ENCODE measurements around the gene ACBD6.
A peak's percentile ranks its signal among the peaks of the same experiment; 100 is the strongest.

ACBD6 gene

GRCh38 chr1:180524915-180525714 is 22.7 kb upstream of the ACBD6 start:
- TF ChIP-seq, protein P1, sequence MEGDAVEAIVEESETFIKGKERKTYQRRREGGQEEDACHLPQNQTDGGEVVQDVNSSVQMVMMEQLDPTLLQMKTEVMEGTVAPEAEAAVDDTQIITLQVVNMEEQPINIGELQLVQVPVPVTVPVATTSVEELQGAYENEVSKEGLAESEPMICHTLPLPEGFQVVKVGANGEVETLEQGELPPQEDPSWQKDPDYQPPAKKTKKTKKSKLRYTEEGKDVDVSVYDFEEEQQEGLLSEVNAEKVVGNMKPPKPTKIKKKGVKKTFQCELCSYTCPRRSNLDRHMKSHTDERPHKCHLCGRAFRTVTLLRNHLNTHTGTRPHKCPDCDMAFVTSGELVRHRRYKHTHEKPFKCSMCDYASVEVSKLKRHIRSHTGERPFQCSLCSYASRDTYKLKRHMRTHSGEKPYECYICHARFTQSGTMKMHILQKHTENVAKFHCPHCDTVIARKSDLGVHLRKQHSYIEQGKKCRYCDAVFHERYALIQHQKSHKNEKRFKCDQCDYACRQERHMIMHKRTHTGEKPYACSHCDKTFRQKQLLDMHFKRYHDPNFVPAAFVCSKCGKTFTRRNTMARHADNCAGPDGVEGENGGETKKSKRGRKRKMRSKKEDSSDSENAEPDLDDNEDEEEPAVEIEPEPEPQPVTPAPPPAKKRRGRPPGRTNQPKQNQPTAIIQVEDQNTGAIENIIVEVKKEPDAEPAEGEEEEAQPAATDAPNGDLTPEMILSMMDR (IDR thresholded peaks at IDR 0.05), result no peak
- TF ChIP-seq ZFX (IDR thresholded peaks at IDR 0.05; ENCODE audit: borderline replicate concordance), result no peak
- H3K27ac ChIP-seq, result no peak overlapping the region

GRCh38 chr1:180524160-180524914 is 22.0 kb upstream of the ACBD6 start:
- TF ChIP-seq, protein P1 (IDR thresholded peaks at IDR 0.05), result no peak
- no peak for TF ChIP-seq ZFX (IDR thresholded peaks at IDR 0.05; ENCODE audit: borderline replicate concordance)
- no peak overlapping the region for H3K27ac ChIP-seq

DNA sequence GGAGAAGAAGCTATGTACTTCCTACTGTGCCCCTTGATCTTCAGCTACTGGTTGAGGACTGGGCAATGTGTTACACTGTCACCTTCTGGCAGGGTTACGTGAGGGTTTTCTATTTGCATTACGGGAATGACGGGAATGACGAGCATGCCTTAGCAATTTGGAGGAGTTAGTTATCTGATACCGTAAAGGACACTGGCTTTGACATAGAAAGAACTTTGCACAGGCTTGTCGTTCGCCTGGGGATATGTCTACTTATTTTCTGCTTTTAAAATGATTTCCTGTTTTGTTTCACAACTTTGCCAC is 19.8 kb upstream of the ACBD6 start:
- H3K27ac ChIP-seq, result no peak overlapping the region

DNA sequence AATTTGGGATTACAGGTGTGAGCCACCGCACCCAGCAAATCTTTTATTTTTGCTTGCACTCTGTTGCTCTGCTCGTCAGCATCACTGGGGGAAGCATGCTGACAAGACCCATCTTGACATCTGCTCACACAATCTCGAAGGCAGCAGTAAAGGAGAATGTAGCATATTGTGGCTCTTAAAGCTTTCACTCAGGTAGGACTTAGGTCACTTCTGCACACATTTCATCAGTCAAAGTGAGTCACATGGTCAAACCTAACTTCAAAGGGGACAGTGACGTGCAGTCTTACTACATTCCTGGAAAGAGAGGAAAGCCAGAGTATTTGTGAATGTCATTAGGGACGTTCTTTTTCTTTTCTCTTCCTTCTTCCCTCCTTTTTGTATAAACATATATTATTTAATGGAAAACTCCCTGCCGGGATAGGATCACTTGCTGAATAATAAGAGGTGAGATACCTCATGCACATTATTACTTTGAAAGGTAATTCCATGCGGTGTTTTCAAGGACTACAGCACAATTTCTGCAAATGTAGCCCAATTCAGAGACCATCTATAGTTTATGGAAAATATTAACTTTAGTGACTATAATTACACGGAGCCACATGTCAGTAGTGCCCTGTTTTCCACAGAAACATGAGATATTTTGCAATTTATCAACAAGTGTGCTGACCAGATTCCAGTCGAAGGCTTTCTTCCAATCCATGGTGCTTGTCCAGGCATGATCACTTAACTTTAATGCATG is 19.3 kb upstream of the ACBD6 start:
- no peak overlapping the region for H3K27ac ChIP-seq
- TF ChIP-seq ZFX (IDR thresholded peaks at IDR 0.05; ENCODE audit: borderline replicate concordance), result no peak
- TF ChIP-seq, protein P1 (IDR thresholded peaks at IDR 0.05), result no peak

More for the DNA sequence above, 19.8 kb upstream of the ACBD6 start:
- TF ChIP-seq, protein P1 (IDR thresholded peaks at IDR 0.05), result no peak
- no peak for TF ChIP-seq ZFX (IDR thresholded peaks at IDR 0.05; ENCODE audit: borderline replicate concordance)

- TF ChIP-seq, protein P1 (IDR thresholded peaks at IDR 0.05), result no peak
- no peak overlapping the region for H3K27ac ChIP-seq
Observed at GRCh38 chr1:180519846-180520245, 17.5 kb upstream of the ACBD6 start.

DNA sequence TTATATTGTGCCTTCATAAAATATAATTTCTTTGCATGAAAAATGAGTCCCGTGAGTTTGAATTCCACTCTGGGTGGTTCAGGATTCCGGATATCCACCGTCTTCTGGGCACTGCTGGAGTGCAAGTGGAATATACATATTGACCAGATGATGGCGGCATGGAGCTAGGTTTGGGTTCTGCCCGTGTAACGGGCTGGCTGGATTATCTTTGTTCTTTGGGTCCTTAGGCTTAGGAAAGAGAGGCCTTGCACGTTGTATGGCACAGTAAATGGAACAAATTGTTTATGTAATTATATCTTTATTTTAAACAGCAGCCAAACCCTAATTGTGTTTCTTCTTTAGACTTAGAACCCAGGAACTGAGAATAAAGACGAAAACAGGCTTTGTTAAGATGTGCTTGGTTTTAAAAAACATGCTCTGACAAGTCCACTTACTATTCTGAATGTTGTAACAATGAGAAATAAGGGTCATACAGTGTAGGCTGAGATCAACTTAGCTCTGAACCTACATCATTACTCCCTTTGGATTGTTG is 13.5 kb upstream of the ACBD6 start:
- TF ChIP-seq ZFX (IDR thresholded peaks at IDR 0.05; ENCODE audit: borderline replicate concordance), result no peak
- TF ChIP-seq, protein P1 (IDR thresholded peaks at IDR 0.05), result peak; percentile 97
- no peak overlapping the region for H3K27ac ChIP-seq

Measured in 22Rv1 (cell line).